Upper lobe of right lung (tissue), 1 donor: ENCODE results near the gene OR5M3. TPM values are rescaled to one million over a fixed set of nuclear protein-coding genes. Genes with fewer than 3 reads are reported as not detected.

Source experiments
- ATAC-seq: fragments of 200-7000 bp; cut with Tn5 transposase; one replicate; pipeline ENCODE4 v1.9.1; 2020; ENCODE audit warnings: mild to moderate bottlenecking, moderate library complexity
- DNase-seq: peaks from one replicate; pipeline ENCODE4 v3.0.0-alpha.2; 2020
- H3K27ac ChIP-seq: fragments of 200-600 bp; one replicate; pipeline ENCODE4 v1.8.0; 2022
- H3K27me3 ChIP-seq: fragments of 200-600 bp; one replicate; pipeline ENCODE4 v1.8.0; 2022; ENCODE audit warnings: mild to moderate bottlenecking
- H3K36me3 ChIP-seq: fragments of 200-600 bp; one replicate; pipeline ENCODE4 v1.8.0; 2022
- H3K4me1 ChIP-seq: fragments of 200-600 bp; one replicate; pipeline ENCODE4 v1.8.0; 2022
- H3K4me3 ChIP-seq: fragments of 200-600 bp; one replicate; pipeline ENCODE4 v1.8.0; 2022; ENCODE audit warnings: mild to moderate bottlenecking
- H3K9me3 ChIP-seq: fragments of 200-600 bp; one replicate; pipeline ENCODE4 v1.8.0; 2022
- CTCF ChIP-seq: fragments of 200-600 bp; IDR thresholded peaks from one replicate; pipeline ENCODE4 v1.8.0; 2022; ENCODE audit warnings: antibody characterized with exemption
- intact Hi-C: fragments of 100-400 bp; cut with DNase I; formaldehyde crosslinking; loops from one replicate; pipeline ENCODE4 v1.11.0; 2022
- total RNA-seq: library from RNA; stranded (reverse); fragmentation: NEBNext Ultra II Directional; extraction: Animal tissue kit (Norgen Biotek cat#: 25700); gene quantifications from one replicate; pipeline ENCODE4 v1.2.1, GENCODE V29; 2021
- donor health status: DM: no; HTN: yes; CAD: no; lungs with severe emphysema.

The OR5M3 gene
- total RNA-seq, 1 donor from 2014 or later: not detected

- H3K36me3 ChIP-seq: no peaks in the 10 kb centered on the region
- no peak within 1 kb of the TSS for H3K27ac ChIP-seq
- H3K27me3 ChIP-seq: no peaks in the 10 kb centered on the region
- TF ChIP-seq CTCF: no peak
- no peak within 1 kb of the TSS for H3K4me3 ChIP-seq
- DNase-seq (no peak), ATAC-seq (no peak)
- H3K4me1 ChIP-seq: no peaks in the 10 kb centered on the region
- H3K9me3 ChIP-seq: no peaks in the 10 kb centered on the region
- intact Hi-C loops: no loop called here
These were observed 18.1 kb upstream of the OR5M3 start, which contains the start of gene OR5M8 for GRCh38 chr11:56491270-56491669. Gene OR5M8, minus strand, starts transcription at chr11:56491370. Its CDS starts 0 bp downstream, at chr11:56491370.

GRCh38 chr11:56486801-56487200 is 13.6 kb upstream of the OR5M3 start:
- Histone ChIP-seq H3K4me3 (no peak overlapping the region), H3K27ac (no peak overlapping the region), H3K9me3 (no peaks in the 10 kb centered on the region), H3K36me3 (no peaks in the 10 kb centered on the region), H3K27me3 (no peaks in the 10 kb centered on the region), H3K4me1 (no peaks in the 10 kb centered on the region)
- DNase-seq (no peak), ATAC-seq (no peak)
- no peak for TF ChIP-seq CTCF
- intact Hi-C loops: no loop called here

- intact Hi-C loops: no loop called here
- no peak for TF ChIP-seq CTCF
- Histone ChIP-seq H3K27ac (no peak overlapping the region), H3K36me3 (no peaks in the 10 kb centered on the region), H3K4me1 (no peaks in the 10 kb centered on the region), H3K9me3 (no peaks in the 10 kb centered on the region), H3K27me3 (no peaks in the 10 kb centered on the region), H3K4me3 (no peak overlapping the region)
- DNase-seq (no peak), ATAC-seq (no peak)
These were observed 1.6 kb upstream of the OR5M3 start for GRCh38 chr11:56474729-56475235.

GRCh38 chr11:56457076-56457475 is 16.1 kb downstream of the OR5M3 start:
- Histone ChIP-seq H3K4me3 (no peak overlapping the region), H3K4me1 (no peaks in the 10 kb centered on the region)
- no peak for ATAC-seq

GRCh38 chr11:56453521-56453920 is 19.6 kb downstream of the OR5M3 start:
- Histone ChIP-seq H3K4me3 (no peak overlapping the region), H3K9me3 (no peaks in the 10 kb centered on the region), H3K27ac (no peak overlapping the region), H3K4me1 (no peaks in the 10 kb centered on the region), H3K27me3 (no peaks in the 10 kb centered on the region), H3K36me3 (no peaks in the 10 kb centered on the region)
- TF ChIP-seq CTCF: no peak
- intact Hi-C loops: no loop called here
- no peak for DNase-seq
- no peak for ATAC-seq

More at GRCh38 chr11:56457076-56457475, 16.1 kb downstream of the OR5M3 start:
- TF ChIP-seq CTCF: no peak
- H3K36me3 ChIP-seq: no peaks in the 10 kb centered on the region
- no peak for DNase-seq
- H3K27ac ChIP-seq: no peak overlapping the region
- no peaks in the 10 kb centered on the region for H3K27me3 ChIP-seq
- intact Hi-C loops: no loop called here
- no peaks in the 10 kb centered on the region for H3K9me3 ChIP-seq

Other genes starting within 250 kb of the OR5M3 start
- gene OR5T2, start 239.1 kb downstream of the OR5M3 start, total RNA-seq: not detected
- not detected for gene OR5T3, start 221.1 kb downstream of the OR5M3 start, total RNA-seq
- not detected for gene OR5T1, start 199.2 kb downstream of the OR5M3 start, total RNA-seq
- not detected for gene OR8H1, start 181.1 kb downstream of the OR5M3 start, total RNA-seq
- not detected for gene OR8K3, start 158.2 kb downstream of the OR5M3 start, total RNA-seq
- not detected for gene OR8K1, start 127.3 kb downstream of the OR5M3 start, total RNA-seq
- not detected for gene OR8J1, start 119.1 kb downstream of the OR5M3 start, total RNA-seq
- not detected for gene OR8U1, start 97.7 kb downstream of the OR5M3 start, total RNA-seq
- not detected for gene OR5AL1, start 60.7 kb downstream of the OR5M3 start, total RNA-seq
- not detected for gene OR5M8, start 18.0 kb upstream of the OR5M3 start, total RNA-seq
- gene OR5M11, start 69.9 kb upstream of the OR5M3 start, total RNA-seq: not detected
- not detected for gene OR5M10, start 104.4 kb upstream of the OR5M3 start, total RNA-seq
- not detected for gene OR5M1, start 141.5 kb upstream of the OR5M3 start, total RNA-seq
- gene OR5AP2, start 169.1 kb upstream of the OR5M3 start, total RNA-seq: not detected
- not detected for gene OR5AR1, start 190.3 kb upstream of the OR5M3 start, total RNA-seq
- gene OR9G1, start 225.7 kb upstream of the OR5M3 start, total RNA-seq: not detected